WTC11 (cell line): ENCODE results near the gene NECAB3. TPM values are rescaled to one million over a fixed set of nuclear protein-coding genes. Genes with fewer than 3 reads are reported as not detected.

Experiments
- ATF1 ChIP-seq: sonication (generic); formaldehyde crosslinking; IDR thresholded peaks from 2 replicates; pipeline ENCODE4 v1.8.1; 2023; ENCODE audit warnings: mild to moderate bottlenecking, moderate library complexity, missing genetic modification reagents
- EMX1 ChIP-seq: fragments of 250-450 bp; sonication (Bioruptor Pico); IDR thresholded peaks from 2 replicates; pipeline ENCODE4 v1.8.0; 2021; ENCODE audit warnings: mild to moderate bottlenecking
- FOXP1 ChIP-seq: sonication (generic); formaldehyde crosslinking; IDR thresholded peaks from 2 replicates; pipeline ENCODE4 v1.8.0; 2022; ENCODE audit warnings: missing genetic modification reagents, mild to moderate bottlenecking, moderate library complexity, borderline replicate concordance
- GTF2I ChIP-seq: fragments of 250-450 bp; sonication (Bioruptor Pico); conservative IDR thresholded peaks from 2 replicates; pipeline ENCODE4 v1.4.0; 2021; ENCODE audit warnings: mild to moderate bottlenecking
- KAT7 ChIP-seq: sonication (generic); formaldehyde crosslinking; IDR thresholded peaks from 2 replicates; pipeline ENCODE4 v1.8.1; 2023; ENCODE audit warnings: missing genetic modification reagents, mild to moderate bottlenecking, borderline replicate concordance
- MYBL2 ChIP-seq: sonication (generic); formaldehyde crosslinking; IDR thresholded peaks from 2 replicates; pipeline ENCODE4 v1.8.1; 2023; ENCODE audit warnings: mild to moderate bottlenecking, moderate library complexity, missing genetic modification reagents
- NFYB ChIP-seq: sonication (generic); formaldehyde crosslinking; conservative IDR thresholded peaks from 2 replicates; pipeline ENCODE4 v1.8.0; 2022; ENCODE audit warnings: low read depth, missing genetic modification reagents
- NR2C2 ChIP-seq: sonication (generic); formaldehyde crosslinking; IDR thresholded peaks from 2 replicates; pipeline ENCODE4 v1.8.0; 2022; ENCODE audit warnings: mild to moderate bottlenecking, missing genetic modification reagents
- SMAD4 ChIP-seq: sonication (generic); formaldehyde crosslinking; IDR thresholded peaks from 2 replicates; pipeline ENCODE4 v1.8.0; 2022; ENCODE audit warnings: mild to moderate bottlenecking, missing genetic modification reagents
- SOX15 ChIP-seq: fragments of 250-450 bp; sonication (Bioruptor Pico); IDR thresholded peaks from 2 replicates; pipeline ENCODE4 v1.9.0; 2021; ENCODE audit warnings: mild to moderate bottlenecking
- SP1 ChIP-seq: sonication (generic); formaldehyde crosslinking; conservative IDR thresholded peaks from 2 replicates; pipeline ENCODE4 v1.8.1; 2022; ENCODE audit warnings: missing genetic modification reagents
- TCF7 ChIP-seq: sonication (generic); formaldehyde crosslinking; IDR thresholded peaks from 2 replicates; pipeline ENCODE4 v1.8.0; 2022; ENCODE audit warnings: mild to moderate bottlenecking, low read depth, missing genetic modification reagents, moderate library complexity
- ZNF138 ChIP-seq: sonication (generic); formaldehyde crosslinking; conservative IDR thresholded peaks from 2 replicates; pipeline ENCODE4 v1.8.1; 2022; ENCODE audit warnings: mild to moderate bottlenecking, moderate library complexity, missing genetic modification reagents
- ZNF232 ChIP-seq: sonication (generic); formaldehyde crosslinking; IDR thresholded peaks from 2 replicates; pipeline ENCODE4 v1.8.0; 2022; ENCODE audit warnings: mild to moderate bottlenecking, missing genetic modification reagents
- total RNA-seq: library from RNA; stranded (reverse); gene quantifications from 3 replicates; pipeline ENCODE4 v1.2.3, GENCODE V29; 2021
- TF ChIP-seq, protein P1 (sequence below): sonication (generic); formaldehyde crosslinking; conservative IDR thresholded peaks from 2 replicates; pipeline ENCODE4 v1.8.1; 2022; ENCODE audit warnings: mild to moderate bottlenecking, missing genetic modification reagents
- TF ChIP-seq, protein P2 (sequence below): sonication (generic); formaldehyde crosslinking; IDR thresholded peaks from 2 replicates; pipeline ENCODE4 v1.8.0; 2023; ENCODE audit warnings: mild to moderate bottlenecking, missing genetic modification reagents
- TF ChIP-seq, protein P3 (sequence below): sonication (generic); formaldehyde crosslinking; IDR thresholded peaks from 2 replicates; pipeline ENCODE4 v1.8.0; 2022; ENCODE audit warnings: mild to moderate bottlenecking, missing genetic modification reagents
- TF ChIP-seq, protein P4 (sequence below): sonication (generic); formaldehyde crosslinking; IDR thresholded peaks from 2 replicates; pipeline ENCODE4 v1.8.1; 2023; ENCODE audit warnings: mild to moderate bottlenecking, missing genetic modification reagents
- TF ChIP-seq, protein P5 (sequence below): sonication (generic); formaldehyde crosslinking; IDR thresholded peaks from 2 replicates; pipeline ENCODE4 v1.8.0; 2022; ENCODE audit warnings: missing genetic modification reagents
- TF ChIP-seq, protein P6 (sequence below): fragments of 200-600 bp; IDR thresholded peaks from 2 replicates; pipeline ENCODE4 v1.8.0; 2022; ENCODE audit warnings: antibody characterized with exemption
- TF ChIP-seq, protein P7 (sequence below): fragments of 250-450 bp; sonication (Bioruptor Pico); IDR thresholded peaks from 2 replicates; pipeline ENCODE4 v1.9.0; 2021; ENCODE audit warnings: mild to moderate bottlenecking, borderline replicate concordance
- TF ChIP-seq, protein P8 (sequence below): fragments of 250-450 bp; sonication (Bioruptor Pico); IDR thresholded peaks from 2 replicates; pipeline ENCODE4 v2.1.2; 2022; ENCODE audit warnings: mild to moderate bottlenecking, moderate library complexity

The NECAB3 gene
- total RNA-seq, 1 experiment from 2014 or later, result 38.0 TPM

DNA sequence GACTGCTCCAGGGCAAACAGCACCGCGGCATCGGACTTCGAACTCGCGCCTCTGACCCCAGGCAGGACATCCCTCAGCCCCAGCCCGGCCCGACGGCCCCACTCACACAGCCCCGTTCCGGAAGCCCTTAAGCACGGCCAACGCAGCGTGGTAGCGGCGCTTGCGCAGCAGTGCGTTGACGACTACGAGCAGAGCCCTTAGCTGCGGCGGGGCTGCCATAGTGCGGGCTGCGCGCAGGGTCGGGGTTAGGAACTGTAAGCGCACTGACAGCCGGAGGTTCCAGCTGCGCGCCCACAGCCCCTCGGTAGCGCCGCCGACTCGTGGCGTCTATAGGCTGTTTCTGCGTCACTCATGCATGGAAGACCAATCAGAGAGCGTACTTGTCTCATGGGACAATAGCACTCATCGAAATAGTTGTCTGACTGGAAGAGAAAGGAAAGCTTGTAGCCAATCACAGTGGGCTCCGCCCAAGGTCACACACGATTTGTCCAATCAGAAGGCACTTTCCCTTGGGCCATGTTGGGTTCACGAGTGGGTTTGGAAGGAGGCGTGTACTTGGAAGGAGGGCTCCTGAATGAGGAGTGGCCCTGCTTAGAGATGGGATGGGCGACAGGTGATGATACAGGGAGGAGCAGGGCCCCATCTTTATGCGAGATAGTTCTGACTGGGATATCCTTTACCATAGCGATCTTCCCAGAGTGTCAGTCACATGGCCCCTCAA is 45.9 kb upstream of the NECAB3 start, which contains the start of gene PXMP4 (continued):
- TF ChIP-seq, protein P1, sequence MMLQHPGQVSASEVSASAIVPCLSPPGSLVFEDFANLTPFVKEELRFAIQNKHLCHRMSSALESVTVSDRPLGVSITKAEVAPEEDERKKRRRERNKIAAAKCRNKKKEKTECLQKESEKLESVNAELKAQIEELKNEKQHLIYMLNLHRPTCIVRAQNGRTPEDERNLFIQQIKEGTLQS (CRISPR knock-in tag), result no peak
- peak; percentile 54 for TF ChIP-seq SP1 (CRISPR knock-in tag)
- TF ChIP-seq MYBL2 (CRISPR knock-in tag), result no peak
- TF ChIP-seq ATF1 (CRISPR knock-in tag), result no peak
- no peak for TF ChIP-seq KAT7 (CRISPR knock-in tag)
- TF ChIP-seq, protein P2, sequence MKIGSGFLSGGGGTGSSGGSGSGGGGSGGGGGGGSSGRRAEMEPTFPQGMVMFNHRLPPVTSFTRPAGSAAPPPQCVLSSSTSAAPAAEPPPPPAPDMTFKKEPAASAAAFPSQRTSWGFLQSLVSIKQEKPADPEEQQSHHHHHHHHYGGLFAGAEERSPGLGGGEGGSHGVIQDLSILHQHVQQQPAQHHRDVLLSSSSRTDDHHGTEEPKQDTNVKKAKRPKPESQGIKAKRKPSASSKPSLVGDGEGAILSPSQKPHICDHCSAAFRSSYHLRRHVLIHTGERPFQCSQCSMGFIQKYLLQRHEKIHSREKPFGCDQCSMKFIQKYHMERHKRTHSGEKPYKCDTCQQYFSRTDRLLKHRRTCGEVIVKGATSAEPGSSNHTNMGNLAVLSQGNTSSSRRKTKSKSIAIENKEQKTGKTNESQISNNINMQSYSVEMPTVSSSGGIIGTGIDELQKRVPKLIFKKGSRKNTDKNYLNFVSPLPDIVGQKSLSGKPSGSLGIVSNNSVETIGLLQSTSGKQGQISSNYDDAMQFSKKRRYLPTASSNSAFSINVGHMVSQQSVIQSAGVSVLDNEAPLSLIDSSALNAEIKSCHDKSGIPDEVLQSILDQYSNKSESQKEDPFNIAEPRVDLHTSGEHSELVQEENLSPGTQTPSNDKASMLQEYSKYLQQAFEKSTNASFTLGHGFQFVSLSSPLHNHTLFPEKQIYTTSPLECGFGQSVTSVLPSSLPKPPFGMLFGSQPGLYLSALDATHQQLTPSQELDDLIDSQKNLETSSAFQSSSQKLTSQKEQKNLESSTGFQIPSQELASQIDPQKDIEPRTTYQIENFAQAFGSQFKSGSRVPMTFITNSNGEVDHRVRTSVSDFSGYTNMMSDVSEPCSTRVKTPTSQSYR, result no peak
- TF ChIP-seq, protein P3, sequence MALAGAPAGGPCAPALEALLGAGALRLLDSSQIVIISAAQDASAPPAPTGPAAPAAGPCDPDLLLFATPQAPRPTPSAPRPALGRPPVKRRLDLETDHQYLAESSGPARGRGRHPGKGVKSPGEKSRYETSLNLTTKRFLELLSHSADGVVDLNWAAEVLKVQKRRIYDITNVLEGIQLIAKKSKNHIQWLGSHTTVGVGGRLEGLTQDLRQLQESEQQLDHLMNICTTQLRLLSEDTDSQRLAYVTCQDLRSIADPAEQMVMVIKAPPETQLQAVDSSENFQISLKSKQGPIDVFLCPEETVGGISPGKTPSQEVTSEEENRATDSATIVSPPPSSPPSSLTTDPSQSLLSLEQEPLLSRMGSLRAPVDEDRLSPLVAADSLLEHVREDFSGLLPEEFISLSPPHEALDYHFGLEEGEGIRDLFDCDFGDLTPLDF (CRISPR knock-in tag), result no peak
- no peak for TF ChIP-seq SMAD4
- peak; percentile 97 for TF ChIP-seq NFYB (CRISPR knock-in tag)
- TF ChIP-seq SOX15 (CRISPR knock-in tag), result no peak
- TF ChIP-seq ZNF138 (CRISPR knock-in tag), result no peak
- TF ChIP-seq, protein P4, sequence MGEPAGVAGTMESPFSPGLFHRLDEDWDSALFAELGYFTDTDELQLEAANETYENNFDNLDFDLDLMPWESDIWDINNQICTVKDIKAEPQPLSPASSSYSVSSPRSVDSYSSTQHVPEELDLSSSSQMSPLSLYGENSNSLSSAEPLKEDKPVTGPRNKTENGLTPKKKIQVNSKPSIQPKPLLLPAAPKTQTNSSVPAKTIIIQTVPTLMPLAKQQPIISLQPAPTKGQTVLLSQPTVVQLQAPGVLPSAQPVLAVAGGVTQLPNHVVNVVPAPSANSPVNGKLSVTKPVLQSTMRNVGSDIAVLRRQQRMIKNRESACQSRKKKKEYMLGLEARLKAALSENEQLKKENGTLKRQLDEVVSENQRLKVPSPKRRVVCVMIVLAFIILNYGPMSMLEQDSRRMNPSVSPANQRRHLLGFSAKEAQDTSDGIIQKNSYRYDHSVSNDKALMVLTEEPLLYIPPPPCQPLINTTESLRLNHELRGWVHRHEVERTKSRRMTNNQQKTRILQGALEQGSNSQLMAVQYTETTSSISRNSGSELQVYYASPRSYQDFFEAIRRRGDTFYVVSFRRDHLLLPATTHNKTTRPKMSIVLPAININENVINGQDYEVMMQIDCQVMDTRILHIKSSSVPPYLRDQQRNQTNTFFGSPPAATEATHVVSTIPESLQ, result no peak
- no peak for TF ChIP-seq TCF7
- TF ChIP-seq GTF2I (CRISPR knock-in tag), result no peak
- TF ChIP-seq FOXP1, result no peak
- TF ChIP-seq, protein P5, sequence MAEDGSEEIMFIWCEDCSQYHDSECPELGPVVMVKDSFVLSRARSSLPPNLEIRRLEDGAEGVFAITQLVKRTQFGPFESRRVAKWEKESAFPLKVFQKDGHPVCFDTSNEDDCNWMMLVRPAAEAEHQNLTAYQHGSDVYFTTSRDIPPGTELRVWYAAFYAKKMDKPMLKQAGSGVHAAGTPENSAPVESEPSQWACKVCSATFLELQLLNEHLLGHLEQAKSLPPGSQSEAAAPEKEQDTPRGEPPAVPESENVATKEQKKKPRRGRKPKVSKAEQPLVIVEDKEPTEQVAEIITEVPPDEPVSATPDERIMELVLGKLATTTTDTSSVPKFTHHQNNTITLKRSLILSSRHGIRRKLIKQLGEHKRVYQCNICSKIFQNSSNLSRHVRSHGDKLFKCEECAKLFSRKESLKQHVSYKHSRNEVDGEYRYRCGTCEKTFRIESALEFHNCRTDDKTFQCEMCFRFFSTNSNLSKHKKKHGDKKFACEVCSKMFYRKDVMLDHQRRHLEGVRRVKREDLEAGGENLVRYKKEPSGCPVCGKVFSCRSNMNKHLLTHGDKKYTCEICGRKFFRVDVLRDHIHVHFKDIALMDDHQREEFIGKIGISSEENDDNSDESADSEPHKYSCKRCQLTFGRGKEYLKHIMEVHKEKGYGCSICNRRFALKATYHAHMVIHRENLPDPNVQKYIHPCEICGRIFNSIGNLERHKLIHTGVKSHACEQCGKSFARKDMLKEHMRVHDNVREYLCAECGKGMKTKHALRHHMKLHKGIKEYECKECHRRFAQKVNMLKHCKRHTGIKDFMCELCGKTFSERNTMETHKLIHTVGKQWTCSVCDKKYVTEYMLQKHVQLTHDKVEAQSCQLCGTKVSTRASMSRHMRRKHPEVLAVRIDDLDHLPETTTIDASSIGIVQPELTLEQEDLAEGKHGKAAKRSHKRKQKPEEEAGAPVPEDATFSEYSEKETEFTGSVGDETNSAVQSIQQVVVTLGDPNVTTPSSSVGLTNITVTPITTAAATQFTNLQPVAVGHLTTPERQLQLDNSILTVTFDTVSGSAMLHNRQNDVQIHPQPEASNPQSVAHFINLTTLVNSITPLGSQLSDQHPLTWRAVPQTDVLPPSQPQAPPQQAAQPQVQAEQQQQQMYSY (CRISPR knock-in tag), result no peak
- TF ChIP-seq, protein P6, sequence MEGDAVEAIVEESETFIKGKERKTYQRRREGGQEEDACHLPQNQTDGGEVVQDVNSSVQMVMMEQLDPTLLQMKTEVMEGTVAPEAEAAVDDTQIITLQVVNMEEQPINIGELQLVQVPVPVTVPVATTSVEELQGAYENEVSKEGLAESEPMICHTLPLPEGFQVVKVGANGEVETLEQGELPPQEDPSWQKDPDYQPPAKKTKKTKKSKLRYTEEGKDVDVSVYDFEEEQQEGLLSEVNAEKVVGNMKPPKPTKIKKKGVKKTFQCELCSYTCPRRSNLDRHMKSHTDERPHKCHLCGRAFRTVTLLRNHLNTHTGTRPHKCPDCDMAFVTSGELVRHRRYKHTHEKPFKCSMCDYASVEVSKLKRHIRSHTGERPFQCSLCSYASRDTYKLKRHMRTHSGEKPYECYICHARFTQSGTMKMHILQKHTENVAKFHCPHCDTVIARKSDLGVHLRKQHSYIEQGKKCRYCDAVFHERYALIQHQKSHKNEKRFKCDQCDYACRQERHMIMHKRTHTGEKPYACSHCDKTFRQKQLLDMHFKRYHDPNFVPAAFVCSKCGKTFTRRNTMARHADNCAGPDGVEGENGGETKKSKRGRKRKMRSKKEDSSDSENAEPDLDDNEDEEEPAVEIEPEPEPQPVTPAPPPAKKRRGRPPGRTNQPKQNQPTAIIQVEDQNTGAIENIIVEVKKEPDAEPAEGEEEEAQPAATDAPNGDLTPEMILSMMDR, result no peak
- TF ChIP-seq, protein P7, sequence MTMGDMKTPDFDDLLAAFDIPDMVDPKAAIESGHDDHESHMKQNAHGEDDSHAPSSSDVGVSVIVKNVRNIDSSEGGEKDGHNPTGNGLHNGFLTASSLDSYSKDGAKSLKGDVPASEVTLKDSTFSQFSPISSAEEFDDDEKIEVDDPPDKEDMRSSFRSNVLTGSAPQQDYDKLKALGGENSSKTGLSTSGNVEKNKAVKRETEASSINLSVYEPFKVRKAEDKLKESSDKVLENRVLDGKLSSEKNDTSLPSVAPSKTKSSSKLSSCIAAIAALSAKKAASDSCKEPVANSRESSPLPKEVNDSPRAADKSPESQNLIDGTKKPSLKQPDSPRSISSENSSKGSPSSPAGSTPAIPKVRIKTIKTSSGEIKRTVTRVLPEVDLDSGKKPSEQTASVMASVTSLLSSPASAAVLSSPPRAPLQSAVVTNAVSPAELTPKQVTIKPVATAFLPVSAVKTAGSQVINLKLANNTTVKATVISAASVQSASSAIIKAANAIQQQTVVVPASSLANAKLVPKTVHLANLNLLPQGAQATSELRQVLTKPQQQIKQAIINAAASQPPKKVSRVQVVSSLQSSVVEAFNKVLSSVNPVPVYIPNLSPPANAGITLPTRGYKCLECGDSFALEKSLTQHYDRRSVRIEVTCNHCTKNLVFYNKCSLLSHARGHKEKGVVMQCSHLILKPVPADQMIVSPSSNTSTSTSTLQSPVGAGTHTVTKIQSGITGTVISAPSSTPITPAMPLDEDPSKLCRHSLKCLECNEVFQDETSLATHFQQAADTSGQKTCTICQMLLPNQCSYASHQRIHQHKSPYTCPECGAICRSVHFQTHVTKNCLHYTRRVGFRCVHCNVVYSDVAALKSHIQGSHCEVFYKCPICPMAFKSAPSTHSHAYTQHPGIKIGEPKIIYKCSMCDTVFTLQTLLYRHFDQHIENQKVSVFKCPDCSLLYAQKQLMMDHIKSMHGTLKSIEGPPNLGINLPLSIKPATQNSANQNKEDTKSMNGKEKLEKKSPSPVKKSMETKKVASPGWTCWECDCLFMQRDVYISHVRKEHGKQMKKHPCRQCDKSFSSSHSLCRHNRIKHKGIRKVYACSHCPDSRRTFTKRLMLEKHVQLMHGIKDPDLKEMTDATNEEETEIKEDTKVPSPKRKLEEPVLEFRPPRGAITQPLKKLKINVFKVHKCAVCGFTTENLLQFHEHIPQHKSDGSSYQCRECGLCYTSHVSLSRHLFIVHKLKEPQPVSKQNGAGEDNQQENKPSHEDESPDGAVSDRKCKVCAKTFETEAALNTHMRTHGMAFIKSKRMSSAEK (CRISPR knock-in tag), result no peak
- no peak for TF ChIP-seq EMX1 (CRISPR knock-in tag)
- TF ChIP-seq ZNF232 (CRISPR knock-in tag), result 0 out of 2 replicates have a peak, but pooled peaks have one; percentile 44
- no peak for TF ChIP-seq NR2C2
- TF ChIP-seq, protein P8, sequence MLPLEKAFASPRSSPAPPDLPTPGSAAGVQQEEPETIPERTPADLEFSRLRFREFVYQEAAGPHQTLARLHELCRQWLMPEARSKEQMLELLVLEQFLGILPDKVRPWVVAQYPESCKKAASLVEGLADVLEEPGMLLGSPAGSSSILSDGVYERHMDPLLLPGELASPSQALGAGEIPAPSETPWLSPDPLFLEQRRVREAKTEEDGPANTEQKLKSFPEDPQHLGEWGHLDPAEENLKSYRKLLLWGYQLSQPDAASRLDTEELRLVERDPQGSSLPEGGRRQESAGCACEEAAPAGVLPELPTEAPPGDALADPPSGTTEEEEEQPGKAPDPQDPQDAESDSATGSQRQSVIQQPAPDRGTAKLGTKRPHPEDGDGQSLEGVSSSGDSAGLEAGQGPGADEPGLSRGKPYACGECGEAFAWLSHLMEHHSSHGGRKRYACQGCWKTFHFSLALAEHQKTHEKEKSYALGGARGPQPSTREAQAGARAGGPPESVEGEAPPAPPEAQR, result no peak
